ENCODE results near the gene TST.

The TST gene

DNA sequence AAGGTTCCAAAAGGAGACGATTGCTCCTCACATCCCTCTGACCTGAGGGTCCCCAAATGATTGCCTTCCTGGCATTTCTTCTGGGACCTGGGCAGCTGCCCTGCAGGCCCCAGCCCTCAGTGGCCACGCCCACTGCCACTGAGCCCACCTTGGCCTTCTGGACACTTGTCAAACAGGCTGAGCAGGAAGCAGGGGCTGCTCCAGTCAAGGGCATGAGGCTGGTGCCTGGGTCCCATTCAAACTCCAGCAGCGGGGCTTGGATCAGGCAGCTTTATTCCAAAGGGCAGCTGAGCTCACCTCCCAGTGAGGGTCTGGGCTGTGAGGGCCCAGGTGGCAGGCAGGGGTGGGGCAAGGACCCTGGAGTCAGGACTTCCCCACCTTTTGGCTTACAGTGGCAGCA is 45.9 kb upstream of the TST start:
- no peak overlapping the region for H3K4me3 ChIP-seq (ENCODE audit: low read length)
- peaks cover 17% of the 10 kb centered on the region for H3K4me1 ChIP-seq (ENCODE audit: low read length)
- H3K27ac ChIP-seq (ENCODE audit: low read length), result no peak overlapping the region
- no peak overlapping the region for H3K4me2 ChIP-seq (ENCODE audit: low read length)
- no peak overlapping the region for H2AFZ ChIP-seq (ENCODE audit: low read depth, low read length)
- no peaks in the 10 kb centered on the region for H3K79me2 ChIP-seq (ENCODE audit: low read length)
- H4K20me1 ChIP-seq (ENCODE audit: insufficient read depth, low read length), result 0 out of 2 replicates have a peak, but pooled peaks cover 7% of the 10 kb centered on the region
- peaks cover 49% of the 10 kb centered on the region for H3K36me3 ChIP-seq (replicated peaks; ENCODE audit: low read depth, low read length)
- H3K9ac ChIP-seq (ENCODE audit: low read length), result no peak overlapping the region
- TF ChIP-seq, protein P1, sequence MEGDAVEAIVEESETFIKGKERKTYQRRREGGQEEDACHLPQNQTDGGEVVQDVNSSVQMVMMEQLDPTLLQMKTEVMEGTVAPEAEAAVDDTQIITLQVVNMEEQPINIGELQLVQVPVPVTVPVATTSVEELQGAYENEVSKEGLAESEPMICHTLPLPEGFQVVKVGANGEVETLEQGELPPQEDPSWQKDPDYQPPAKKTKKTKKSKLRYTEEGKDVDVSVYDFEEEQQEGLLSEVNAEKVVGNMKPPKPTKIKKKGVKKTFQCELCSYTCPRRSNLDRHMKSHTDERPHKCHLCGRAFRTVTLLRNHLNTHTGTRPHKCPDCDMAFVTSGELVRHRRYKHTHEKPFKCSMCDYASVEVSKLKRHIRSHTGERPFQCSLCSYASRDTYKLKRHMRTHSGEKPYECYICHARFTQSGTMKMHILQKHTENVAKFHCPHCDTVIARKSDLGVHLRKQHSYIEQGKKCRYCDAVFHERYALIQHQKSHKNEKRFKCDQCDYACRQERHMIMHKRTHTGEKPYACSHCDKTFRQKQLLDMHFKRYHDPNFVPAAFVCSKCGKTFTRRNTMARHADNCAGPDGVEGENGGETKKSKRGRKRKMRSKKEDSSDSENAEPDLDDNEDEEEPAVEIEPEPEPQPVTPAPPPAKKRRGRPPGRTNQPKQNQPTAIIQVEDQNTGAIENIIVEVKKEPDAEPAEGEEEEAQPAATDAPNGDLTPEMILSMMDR (IDR thresholded peaks at IDR 0.05; ENCODE audit: low read depth, low read length), result no peak
- TF ChIP-seq EZH2phosphoT487 (IDR thresholded peaks at IDR 0.05; ENCODE audit: low read depth), result no peak
- H3K27me3 ChIP-seq (ENCODE audit: low read depth, low read length), result no peaks in the 10 kb centered on the region
- H3K9me3 ChIP-seq (ENCODE audit: insufficient read depth, low read length), result no peaks in the 10 kb centered on the region

DNA sequence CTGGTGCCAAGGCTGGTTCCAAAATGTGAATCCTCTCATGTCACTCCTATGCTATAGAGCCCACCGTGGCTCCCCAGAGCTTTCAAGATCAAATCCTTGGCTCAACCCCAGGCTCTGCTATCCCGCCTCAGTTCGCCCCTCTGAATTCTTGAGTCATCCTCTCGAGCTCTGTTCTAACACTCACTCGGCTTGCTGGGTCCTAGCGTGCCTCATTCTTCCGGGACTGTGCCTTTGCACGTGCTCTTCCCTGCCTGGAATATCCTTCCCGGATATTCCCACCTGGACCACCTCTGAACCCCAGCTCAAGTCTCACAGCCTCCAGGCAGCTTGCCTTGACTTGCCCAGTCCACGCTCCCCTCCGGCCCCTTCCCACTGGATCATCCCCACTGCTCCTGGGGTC is 45.3 kb upstream of the TST start:
- Histone ChIP-seq H3K79me2 (ENCODE audit: low read length) (no peaks in the 10 kb centered on the region), H3K4me1 (ENCODE audit: low read length) (peaks cover 18% of the 10 kb centered on the region), H3K4me3 (ENCODE audit: low read length) (no peak overlapping the region), H4K20me1 (ENCODE audit: insufficient read depth, low read length) (0 out of 2 replicates have a peak, but pooled peaks cover 7% of the 10 kb centered on the region), H3K36me3 (replicated peaks; ENCODE audit: low read depth, low read length) (peaks cover 47% of the 10 kb centered on the region), H3K4me2 (ENCODE audit: low read length) (no peak overlapping the region), H3K27me3 (ENCODE audit: low read depth, low read length) (no peaks in the 10 kb centered on the region), H3K27ac (ENCODE audit: low read length) (no peak overlapping the region), H2AFZ (ENCODE audit: low read depth, low read length) (no peak overlapping the region), H3K9ac (ENCODE audit: low read length) (no peak overlapping the region), H3K9me3 (ENCODE audit: insufficient read depth, low read length) (no peaks in the 10 kb centered on the region)
- TF ChIP-seq, protein P1 (IDR thresholded peaks at IDR 0.05; ENCODE audit: low read depth, low read length), result no peak
- no peak for TF ChIP-seq EZH2phosphoT487 (IDR thresholded peaks at IDR 0.05; ENCODE audit: low read depth)

DNA sequence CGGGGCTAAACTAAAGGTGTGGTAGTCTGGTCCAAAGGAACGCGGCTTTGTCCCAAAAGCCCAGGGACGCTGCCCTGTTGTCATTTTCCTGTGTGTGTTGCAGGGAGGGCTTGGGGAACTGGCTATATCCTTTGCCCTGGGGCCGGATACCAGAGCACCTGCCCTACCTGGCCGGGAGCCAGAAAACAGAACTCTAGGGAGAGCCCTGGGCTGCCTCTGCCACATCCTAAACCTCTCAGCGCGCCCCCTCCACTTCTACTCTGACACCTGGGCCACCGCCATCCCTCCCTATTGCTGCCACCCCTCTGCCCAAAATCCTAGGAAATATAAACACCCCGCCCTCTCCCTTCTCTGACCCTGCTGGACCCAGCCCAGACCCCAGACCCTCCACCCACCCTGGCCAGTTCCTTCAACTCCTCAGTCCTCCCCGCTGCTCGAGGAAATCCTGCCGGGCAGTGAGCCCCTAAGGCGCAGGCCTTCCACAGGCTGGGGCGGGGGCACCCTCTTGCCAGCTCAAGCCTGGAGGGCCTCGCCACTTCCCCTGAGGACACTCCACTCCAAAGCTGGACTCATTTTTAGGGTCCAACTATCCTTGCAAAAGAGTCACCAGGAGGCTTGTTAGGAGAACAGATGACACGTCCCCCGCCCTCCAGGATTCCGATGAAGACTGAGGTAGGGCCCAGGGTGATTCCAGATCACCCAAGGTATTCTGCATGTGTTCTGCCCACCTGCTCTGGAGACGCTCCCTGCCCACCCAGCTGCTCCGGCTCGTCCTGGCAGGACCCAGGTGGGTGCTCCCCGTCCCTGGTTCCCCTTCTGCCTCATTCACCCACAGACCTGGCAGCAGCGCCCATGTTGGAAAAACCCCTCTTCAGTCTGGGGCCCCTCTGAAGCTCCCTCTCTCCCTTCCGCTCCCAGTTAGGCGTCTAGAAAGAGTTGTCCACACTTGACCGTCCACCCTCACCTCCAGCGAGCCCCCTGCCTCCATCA is 44.5 kb upstream of the TST start:
- no peak for TF ChIP-seq EZH2phosphoT487 (IDR thresholded peaks at IDR 0.05; ENCODE audit: low read depth)
- TF ChIP-seq, protein P1 (IDR thresholded peaks at IDR 0.05; ENCODE audit: low read depth, low read length), result no peak
- H3K79me2 ChIP-seq (ENCODE audit: low read length), result no peaks in the 10 kb centered on the region
- H4K20me1 ChIP-seq (ENCODE audit: insufficient read depth, low read length), result 0 out of 2 replicates have a peak, but pooled peaks cover 7% of the 10 kb centered on the region
- no peak overlapping the region for H2AFZ ChIP-seq (ENCODE audit: low read depth, low read length)
- H3K9me3 ChIP-seq (ENCODE audit: insufficient read depth, low read length), result no peaks in the 10 kb centered on the region
- no peak overlapping the region for H3K9ac ChIP-seq (ENCODE audit: low read length)
- H3K4me2 ChIP-seq (ENCODE audit: low read length), result no peak overlapping the region
- H3K4me3 ChIP-seq (ENCODE audit: low read length), result no peak overlapping the region
- H3K4me1 ChIP-seq (ENCODE audit: low read length), result peaks cover 18% of the 10 kb centered on the region
- H3K27ac ChIP-seq (ENCODE audit: low read length), result no peak overlapping the region
- no peaks in the 10 kb centered on the region for H3K27me3 ChIP-seq (ENCODE audit: low read depth, low read length)
- peaks cover 41% of the 10 kb centered on the region for H3K36me3 ChIP-seq (replicated peaks; ENCODE audit: low read depth, low read length)

GRCh38 chr22:37062702-37063381 is 43.6 kb upstream of the TST start:
- no peaks in the 10 kb centered on the region for H3K27me3 ChIP-seq (ENCODE audit: low read depth, low read length)
- no peak overlapping the region for H3K9ac ChIP-seq (ENCODE audit: low read length)
- peaks cover 32% of the 10 kb centered on the region for H3K36me3 ChIP-seq (replicated peaks; ENCODE audit: low read depth, low read length)
- peaks cover 18% of the 10 kb centered on the region for H3K4me1 ChIP-seq (ENCODE audit: low read length)
- H2AFZ ChIP-seq (ENCODE audit: low read depth, low read length), result no peak overlapping the region
- no peaks in the 10 kb centered on the region for H3K79me2 ChIP-seq (ENCODE audit: low read length)
- H3K9me3 ChIP-seq (ENCODE audit: insufficient read depth, low read length), result no peaks in the 10 kb centered on the region
- H3K4me2 ChIP-seq (ENCODE audit: low read length), result no peak overlapping the region
- H3K27ac ChIP-seq (ENCODE audit: low read length), result no peak overlapping the region
- H4K20me1 ChIP-seq (ENCODE audit: insufficient read depth, low read length), result no peaks in the 10 kb centered on the region
- TF ChIP-seq, protein P1 (IDR thresholded peaks at IDR 0.05; ENCODE audit: low read depth, low read length), result no peak
- TF ChIP-seq EZH2phosphoT487 (IDR thresholded peaks at IDR 0.05; ENCODE audit: low read depth), result no peak
- H3K4me3 ChIP-seq (ENCODE audit: low read length), result no peak overlapping the region

Measured in OCI-LY3 (cell line).